Stimulated activated CD8-positive, alpha-beta memory T cell treated with anti-CD3 and anti-CD28 coated beads, Interleukin-4, amount 100 ng/mL, for 4 hours (primary cell): ENCODE data around the gene GIT2.
"Not testable (repeated sequence)": the region's sequence is repeated elsewhere in the genome, so short reads cannot be mapped to it uniquely, and the experiment has no call there.

Source experiments
- DNase-seq, 2 donors: peaks; one replicate each; pipeline ENCODE4 v3.0.0-alpha.2; 2020; ENCODE audit warnings: low read depth in 2 of 2, low spot score in 1 of 2

GIT2 gene

DNA sequence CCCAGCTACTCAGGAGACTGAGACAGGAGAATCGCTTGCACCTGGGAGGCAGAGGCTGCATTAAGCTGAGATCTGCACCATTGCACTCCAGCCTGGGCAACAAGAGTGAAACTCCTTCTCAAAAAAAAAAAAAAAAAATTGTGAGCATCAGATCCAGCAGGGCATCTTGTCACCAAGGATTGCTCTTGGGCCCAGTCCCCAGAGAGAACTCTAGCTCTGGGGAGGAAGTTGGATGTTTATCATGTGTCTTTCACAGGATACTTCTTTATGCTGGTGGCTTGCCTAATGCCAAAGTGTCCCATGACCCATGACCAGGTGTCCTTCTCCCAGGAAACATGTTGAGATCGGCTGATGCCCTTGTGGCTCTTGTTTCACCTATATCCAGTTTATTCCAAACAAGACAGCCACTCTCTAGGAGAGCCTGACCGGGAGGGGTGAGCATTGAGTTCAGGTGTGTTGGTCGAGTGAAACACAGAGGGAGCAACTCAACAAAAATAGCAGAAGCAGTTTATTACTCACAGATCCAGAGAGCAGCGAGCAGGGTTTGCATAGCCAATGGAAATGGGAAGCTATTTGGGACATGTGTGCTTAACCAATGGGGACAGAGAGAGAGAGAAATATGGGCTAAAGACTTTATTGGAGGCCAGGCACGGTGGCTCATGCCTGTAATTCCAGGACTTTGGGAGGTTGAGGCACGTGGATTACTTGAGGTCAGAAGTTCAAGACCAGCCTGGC lies 102.7 kb downstream of the GIT2 start:
- DNase-seq = no peak

DNA sequence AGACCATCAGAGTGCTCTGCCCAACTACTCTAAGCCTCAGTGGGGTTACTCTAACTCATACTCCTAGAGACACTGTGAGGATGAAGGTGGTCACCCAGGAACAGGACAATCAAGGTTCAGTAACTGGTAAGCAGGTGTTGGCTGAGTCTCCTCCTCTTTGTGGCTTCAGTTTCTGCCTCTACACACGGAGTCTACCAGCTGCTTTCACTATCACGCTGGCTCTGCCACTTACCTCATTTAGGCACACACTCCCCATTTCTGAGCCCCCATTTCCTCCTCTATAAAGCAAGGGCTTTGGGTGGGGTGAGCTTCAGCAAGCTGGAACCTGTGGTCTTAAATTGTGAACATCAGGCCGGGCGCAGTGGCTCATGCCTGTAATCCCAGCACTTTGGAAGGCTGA lies 103.4 kb downstream of the GIT2 start:
- no peak for DNase-seq

DNA sequence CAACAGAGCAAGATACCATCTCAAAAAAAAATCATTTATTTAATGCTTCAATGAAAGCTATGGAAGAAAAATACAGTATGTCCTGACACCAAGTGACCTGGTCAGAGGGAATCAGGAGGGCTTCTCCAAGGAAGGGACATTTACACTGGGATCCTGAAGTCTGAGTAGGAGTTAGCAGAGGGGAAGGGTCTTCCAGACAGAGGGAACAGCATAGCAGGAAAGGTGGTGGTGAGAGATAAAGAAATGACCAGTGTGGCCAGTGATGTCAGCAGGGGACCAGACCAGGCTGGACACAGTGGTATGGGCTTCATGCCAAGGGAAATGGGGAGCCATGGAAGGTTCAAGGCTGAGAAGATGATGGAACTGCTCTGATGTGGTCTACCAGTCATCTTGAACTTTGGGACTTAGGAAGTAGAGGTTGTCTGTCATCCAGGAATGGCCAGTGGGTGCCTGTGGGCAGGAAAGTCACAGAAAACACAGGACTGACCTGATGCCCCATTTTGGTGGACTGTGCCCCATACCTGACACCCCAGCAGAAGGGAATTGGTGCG lies 103.9 kb downstream of the GIT2 start:
- no peak for DNase-seq

DNA sequence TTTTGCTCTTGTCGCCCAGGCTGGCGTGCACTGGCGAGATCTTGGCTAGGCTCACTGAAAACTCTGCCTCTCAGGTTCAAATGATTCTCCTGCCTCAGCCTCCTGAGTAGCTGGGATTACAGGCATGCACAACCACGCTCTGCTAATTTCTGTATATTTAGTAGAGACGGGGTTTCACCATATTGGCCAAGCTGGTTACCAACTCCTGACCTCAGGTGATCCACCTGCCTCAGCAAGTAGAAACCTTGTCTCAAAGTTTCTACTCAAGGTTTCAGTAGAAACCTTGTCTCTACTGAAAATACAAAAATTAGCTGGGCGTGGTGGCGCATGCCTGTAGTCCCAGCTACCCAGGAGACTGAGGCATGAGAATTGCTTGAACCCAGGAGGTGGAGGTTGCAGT lies 104.4 kb downstream of the GIT2 start:
- DNase-seq = not testable (repeated sequence)

DNA sequence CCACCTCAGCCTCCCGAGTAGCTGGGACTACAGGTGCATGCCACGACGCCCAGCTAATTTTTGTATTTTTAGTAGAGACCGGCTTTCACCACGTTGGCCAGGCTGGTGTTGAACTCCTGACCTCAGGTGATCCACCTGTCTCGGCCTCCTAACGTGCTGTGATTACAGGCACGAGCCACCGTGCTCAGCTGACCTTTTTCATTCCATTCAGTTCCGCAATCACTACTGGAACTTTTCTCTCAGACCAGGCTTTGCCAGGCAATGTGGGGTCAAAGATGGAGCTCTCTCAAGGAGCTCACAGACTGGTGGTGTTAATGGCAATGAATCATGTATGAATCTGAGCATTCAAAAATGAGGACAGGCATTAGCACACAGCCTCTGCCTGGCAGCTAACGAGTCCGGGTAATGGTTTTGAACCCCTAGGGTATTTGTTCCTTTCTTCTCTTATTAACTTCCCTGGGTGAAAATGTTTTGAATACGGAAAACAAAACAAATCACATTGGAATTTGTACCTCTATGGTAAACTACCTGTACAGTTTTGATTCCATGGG lies 105.5 kb downstream of the GIT2 start:
- no peak for DNase-seq

DNA sequence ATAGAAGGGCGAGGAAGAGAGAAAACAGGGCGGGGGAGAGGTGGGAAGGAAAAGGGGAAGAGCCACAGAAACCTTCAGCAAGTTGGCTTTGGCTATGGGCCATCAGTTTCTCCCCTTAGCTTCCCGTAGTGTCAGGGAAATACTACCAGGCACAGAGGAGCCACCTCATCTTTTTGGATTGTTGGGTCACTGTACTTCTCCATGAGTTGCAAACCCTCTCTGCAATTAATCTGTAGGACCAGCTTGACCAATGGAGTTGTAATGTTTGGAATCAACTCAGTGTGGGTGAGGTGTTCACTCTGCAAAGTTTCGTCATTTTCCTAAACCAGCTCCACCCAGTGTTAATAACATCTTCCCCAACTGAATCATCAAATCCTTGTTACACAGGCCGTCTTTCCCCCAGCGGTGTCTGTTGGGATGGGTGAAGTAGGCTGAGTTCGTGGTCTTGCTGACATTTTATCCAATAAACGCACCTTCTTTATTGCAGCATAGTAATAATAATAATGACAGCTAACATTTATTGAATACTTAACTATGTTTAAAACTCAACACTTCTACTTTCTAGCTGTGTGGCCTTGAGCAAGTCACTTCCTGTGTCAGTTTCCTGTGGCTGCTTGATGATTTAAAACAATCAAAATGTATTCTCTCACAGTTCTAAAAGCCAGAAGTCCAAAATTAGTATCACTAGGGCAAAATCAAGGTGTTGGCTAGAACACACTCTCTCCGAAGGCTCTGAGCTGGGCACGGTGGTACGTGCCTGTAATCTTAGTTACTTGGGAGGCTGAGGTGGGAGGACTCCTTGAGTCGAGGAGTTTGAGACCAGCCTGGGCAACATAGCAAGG lies 107.8 kb downstream of the GIT2 start:
- no peak for DNase-seq

DNA sequence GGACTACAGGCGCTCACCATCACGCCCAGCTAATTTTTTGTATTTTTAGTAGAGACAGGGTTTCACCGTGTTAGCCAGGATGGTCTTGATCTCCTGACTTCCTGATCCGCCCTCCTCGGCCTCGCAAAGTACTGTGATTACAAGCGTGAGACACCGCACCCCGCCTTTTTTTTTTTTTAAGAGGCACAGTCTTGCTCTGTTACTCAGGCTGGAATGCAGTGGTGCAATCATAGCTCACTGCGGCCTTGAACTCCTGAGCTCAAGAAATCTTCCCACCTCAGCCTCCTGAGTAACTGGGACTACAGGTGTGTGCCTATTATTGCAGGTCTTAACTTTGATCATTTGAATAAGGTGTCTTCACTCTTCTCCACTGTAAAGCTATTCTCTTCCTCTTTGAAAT lies 110.6 kb downstream of the GIT2 start:
- no peak for DNase-seq

DNA sequence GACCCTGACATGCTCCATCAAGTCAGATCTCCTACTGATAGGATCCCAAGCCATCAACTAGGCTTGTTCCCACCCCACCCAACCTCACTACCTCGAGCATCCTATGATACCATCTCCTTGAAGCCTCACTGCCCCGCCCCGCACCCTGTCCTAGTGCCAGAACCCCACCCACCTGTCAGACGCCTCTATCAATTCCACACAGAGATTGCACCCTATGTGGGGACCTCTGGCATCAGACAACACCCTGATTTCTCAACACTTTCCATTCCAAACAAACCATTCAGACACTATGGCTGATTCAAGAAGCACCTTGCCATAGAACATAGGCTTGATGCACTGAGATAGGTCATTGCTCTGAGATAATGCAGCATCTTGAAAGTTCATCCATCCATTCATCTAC lies 112.7 kb downstream of the GIT2 start:
- DNase-seq = no peak

DNA sequence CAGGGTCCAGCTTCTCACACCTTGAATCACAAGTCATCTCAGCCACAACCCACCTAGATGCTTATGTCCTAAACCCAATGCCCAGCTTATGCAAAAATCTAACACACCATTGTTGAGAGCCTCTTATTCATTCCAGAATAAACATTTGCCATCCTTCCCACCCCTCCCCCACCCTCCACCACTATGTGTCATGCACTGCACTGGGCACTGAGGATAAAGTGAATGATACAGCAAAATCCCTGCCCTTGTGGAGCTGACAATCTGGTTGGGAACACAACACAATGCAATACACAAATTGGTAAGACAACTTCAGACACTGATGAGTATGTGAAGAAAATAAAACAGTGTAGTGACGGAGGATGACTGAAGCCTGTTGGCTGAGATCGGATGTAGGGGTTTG lies 114.4 kb downstream of the GIT2 start:
- DNase-seq = no peak

DNA sequence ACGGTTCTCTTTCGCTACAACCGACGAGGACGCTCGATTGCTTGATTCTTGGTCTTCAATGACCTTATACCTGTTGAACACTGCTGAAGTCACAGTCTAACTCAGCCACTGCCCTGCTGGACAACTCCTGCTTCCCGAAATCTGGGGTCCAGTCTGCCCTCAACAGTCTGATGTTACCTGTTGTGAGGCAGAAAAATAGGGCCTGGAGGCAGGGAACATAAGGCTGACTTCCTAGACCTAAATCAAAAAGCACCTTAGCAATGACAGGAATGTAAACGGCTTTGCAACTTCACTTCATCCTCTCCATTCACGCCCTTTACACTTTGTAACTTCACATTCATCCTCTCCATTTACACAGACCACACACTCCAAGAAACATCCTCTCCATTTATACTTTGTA lies 115.2 kb downstream of the GIT2 start:
- DNase-seq = no peak

DNA sequence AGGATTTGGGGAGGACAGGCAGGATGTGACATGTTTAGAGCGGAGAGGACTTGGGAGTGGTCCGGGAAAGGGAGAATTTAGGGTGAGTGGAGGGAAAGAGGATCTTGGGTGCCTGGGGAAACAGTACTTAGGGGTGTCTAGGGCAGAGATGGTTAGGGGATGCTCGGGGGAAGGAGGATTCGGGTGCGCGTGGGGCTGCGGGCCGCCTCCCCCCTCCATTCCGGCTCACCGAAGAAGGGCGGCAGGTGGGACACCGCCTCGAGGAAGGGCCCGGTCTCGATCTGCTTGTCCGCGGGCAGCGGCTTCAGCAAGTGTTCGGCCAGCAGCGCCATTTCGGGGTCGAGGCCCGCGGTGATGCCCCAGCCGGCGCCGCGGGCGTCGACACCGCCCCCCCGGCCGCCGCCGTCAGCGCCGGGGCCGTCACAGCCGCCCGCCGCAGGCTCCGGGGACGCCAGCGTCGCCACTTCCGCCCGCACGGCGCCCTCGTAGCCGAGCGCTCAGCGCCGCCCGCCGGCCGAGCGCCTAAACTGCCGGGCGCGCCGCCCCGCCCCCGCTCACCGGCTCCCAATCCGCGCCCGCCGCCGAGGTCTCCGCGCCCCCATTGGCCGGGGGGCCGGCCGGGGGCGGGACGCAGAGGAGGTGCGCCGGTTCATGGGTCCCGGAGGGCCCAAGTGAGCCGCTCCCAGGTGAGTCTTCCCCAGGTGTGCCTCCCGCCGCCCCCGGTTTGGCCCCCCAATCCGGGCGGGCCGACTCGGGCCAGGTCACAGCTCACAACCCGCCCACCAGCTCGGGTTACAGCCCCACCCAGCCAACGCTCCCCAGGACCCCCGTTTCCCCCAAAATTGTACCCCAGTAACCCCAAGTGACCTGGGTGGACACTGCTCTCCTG lies 115.9 kb downstream of the GIT2 start, which contains the start of gene GLTP:
Gene GLTP, minus strand, starts transcription at position 499 of the 889 bp plus-strand sequence. Its CDS starts 167 bp downstream, at position 332.
- DNase-seq = peak; percentile 62 to 78
